Measurements from ENCODE around the gene DGKQ.
"Not testable (repeated sequence)": the region's sequence is repeated elsewhere in the genome, so short reads cannot be mapped to it uniquely, and the experiment has no call there.

The DGKQ gene

DNA sequence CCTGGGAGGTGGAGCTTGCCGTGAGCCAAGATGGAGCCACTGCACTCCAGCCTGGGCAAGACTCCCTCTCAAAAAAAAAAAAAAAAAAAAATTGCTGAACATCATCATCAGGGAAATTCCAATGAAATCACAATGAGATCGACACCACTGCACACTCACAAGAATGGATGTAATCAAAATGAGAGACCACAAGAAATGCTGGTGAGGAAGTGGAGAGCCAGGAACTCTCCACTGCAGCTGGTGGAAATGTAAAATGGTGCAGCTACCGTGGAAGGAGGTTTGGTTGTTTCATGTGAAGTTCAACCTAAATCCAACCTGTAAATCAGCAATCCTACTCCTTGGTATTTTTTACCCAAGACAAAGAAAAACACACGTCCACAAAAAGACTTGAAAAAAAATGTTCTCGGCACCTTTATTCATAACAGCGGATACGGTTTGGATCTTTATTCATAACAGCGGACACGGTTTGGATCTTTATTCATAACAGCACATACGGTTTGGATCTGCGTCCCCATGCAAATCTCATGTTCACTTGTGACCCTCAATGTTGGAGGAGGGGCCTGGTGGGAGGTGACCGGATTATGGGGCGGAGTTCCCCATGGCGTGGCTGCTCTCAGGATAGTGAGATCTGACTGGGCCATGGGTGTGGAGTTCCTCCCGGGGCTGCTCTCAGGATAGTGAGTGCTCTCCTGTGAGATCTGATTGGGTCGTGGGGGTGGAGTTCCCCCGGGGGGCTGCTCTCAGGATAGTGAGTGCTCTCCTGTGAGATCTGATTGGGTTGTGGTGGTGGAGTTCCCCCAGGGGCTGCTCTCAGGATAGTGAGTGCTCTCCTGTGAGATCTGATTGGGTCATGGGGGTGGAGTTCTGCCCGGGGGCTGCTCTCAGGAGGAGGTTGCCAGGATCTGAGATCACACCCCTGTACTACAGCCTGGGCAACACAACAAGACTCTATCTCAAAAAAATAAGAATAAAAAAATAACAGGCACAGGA is 49.0 kb downstream of the DGKQ start:
- FAIRE-seq = no peak

DNA sequence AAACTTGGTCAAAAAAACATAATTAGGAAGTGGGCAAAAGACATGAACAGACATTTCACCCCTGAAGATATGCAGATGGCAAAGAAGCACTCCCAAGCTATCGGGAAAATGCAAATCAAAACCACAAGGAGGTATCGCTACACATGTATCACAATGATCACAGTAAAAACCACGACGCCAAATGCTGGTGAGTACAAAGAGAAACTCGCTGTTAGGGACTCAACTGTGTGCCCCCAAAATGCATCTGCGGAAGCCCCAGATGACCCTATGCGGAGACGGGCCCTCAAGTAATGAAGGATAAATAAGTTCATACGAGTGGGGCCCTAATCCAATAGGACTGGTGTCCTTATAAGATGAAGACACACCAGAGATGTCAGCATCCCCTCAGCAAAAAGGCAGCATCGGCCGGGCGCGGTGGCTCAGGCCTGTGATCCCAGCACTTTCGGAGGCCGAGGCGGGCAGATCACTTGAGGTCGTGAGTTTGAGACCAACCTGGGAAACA is 51.5 kb downstream of the DGKQ start:
- no peak for FAIRE-seq

DNA sequence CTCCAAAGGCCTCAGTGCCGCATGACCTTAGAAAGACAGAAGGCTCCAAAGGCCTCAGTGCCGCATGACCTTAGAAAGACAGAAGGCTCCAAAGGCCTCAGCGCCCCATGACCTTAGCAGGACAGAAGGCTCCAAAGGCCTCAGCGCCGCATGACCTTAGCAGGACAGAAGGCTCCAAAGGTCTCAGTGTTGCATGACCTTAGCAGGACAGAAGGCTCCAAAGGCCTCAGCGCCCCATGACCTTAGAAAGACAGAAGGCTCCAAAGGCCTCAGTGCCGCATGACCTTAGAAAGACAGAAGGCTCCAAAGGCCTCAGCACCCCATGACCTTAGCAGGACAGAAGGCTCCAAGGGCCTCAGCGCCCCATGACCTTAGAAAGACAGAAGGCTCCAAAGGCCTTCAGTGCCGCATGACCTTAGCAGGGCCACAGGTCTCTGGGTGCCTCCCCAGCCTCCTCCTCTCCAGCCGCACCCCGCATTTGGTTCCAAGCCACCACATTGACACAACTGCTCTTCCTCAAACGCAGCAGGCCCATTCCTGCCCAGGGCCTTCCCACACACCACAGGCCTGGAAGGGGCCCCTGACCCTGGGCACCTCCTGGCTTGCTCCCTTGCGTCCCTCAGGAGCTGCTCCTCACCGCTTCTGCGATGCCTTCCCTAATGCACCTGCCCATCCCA is 54.2 kb downstream of the DGKQ start:
- FAIRE-seq = not testable (repeated sequence)

DNA sequence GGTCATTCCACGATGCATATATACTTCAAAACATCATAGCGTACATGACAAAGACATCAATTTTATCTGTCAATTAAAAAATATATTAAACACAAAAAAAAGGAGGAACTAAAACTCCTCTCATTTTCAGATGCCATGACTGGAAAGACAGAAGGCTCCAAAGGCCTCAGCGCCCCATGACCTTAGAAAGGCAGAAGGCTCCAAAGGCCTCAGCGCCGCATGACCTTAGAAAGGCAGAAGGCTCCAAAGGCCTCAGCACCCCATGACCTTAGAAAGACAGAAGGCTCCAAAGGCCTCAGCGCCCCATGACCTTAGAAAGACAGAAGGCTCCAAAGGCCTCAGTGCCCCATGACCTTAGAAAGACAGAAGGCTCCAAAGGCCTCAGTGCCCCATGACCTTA is 54.8 kb downstream of the DGKQ start:
- not testable (repeated sequence) for FAIRE-seq

DNA sequence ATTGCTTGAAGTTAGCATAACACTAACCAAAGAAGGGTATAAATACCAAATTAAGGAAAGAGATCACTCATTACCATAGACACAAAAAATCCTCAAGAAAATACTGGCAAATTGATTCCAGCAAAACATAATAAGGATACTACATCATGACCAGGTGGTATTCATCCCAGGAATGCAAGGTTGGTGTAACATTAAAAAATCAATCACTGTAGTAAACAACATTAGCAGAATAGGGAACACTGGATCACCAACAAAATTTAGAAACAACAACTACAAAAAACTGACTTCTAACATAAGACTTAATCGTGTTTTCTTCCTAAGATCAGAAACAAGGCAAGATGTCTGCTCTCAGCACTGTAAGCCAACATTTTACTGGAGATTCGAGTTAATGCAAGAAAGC is 55.4 kb downstream of the DGKQ start:
- FAIRE-seq = no peak

DNA sequence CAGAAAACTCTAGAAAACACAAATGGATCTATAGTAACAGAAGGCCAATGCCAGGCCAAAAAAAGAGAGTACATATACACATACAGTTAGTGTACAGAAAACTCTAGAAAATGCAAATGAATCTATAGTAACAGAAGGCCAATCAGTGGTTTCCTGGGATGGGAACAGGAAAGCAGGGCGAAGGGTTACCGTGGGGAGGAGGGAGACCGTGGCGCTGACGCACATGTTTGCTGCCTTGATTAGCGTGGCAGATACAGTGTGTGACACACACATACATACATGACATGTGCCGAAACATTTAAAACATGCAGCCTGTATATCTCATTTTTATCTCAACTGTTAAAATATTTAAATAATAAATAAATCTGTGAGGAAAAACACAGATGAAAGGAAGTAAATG is 55.9 kb downstream of the DGKQ start:
- no peak for FAIRE-seq

DNA sequence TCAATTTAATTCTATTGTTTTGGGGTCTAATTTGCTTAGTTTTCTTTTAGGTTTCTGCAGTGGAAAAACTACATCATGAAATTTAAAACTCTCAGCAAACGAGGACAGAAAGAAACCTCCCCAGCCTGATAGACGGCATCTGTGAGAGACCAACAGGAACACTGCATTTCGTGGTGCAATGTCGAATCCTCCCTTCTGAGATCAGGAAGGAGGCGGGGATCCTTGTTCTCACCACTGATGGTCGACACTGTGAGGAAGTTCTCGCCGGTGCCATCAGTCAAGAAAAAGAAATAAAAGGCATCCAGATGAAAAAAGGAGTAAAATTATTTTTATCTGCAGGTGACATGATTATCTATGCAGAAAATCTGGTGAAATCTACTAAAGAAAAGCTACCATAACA is 57.8 kb downstream of the DGKQ start:
- no peak for FAIRE-seq

DNA sequence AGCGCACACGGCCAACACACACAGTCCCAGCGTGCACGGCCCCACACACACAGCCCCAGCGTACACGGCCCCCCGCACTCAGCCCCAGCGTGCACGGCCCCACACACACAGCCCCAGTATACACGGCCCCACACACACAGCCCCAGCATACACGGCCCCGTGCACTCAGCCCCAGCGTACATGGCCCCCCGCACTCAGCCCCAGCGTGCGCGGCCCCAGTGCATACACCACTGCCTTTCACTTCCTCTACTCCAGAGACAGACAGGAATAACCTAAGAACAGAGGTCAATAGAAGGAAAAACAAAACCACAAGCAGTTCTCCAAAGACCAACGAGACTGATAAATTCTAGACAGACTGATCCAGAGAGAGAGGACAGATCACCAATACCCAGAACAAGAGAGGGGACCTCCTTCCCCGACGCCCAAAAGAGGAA is 58.3 kb downstream of the DGKQ start:
- FAIRE-seq = no peak

DNA sequence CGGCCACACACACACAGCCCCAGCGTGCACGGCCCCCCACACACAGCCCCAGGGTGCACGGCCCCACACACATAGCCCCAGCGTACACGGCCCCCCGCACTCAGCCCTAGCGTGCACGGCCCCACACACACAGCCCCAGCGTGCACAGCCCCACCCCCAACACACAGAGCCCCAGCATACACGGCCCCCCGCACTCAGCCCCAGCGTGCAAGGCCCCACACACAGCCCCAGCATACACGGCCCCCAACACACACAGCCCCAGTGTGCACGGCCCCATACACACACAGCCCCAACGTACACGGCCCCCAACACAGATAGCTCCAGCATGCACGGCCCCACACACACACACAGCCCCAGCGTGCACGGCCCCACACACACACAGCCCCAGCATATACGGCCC is 58.8 kb downstream of the DGKQ start:
- FAIRE-seq = no peak

DNA sequence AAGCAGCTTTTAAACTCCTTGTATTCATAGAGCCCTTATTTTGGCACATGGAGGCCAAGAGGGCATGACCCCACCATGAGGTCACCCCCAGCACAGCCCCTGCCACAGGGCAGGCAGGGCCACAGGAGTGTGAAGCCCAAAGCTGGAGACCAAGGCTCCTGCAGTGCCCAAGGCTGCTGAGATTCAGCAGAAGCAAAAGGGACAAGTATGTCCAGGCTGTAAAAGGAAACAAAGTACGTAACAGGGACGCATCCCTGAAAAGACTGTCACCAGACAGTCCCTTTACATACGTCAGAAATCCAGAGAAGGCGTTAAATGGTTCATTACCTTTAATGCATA is 60.1 kb downstream of the DGKQ start:
- FAIRE-seq = no peak

DNA sequence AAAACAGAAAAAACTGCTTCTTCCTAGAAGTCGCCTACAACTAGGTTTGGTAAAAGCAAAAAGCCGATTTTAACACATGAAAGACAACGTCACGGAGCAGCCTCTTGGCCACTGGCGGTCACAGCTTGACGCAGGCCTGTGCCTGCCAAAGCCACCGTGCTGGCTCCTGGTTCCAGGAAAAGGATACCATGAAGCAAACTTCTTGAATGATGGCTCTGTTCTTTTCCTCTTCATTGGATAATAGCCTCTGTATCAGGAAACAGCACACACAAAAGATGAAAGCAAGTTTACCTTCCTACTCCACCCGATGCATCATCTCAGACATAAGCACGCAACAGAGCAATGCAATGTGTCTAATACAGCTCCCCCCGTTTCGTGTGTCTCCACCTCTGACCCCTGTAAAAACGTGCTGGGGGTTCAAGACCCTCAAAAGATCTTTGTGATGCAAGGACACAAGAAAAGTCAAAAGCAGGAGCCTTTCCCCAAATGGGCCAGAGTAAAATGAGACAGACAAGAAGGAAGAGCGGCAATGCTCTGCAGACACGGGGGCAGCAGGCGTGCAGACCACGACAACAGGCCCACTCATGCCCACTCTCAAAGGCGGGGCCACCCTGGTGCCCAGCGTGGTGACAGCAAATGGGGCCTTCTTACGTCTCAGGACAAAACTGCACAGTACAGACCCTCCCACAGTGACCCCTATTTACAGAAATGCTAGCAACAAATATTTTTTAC is 60.7 kb downstream of the DGKQ start:
- peak; percentile 24 for FAIRE-seq

DNA sequence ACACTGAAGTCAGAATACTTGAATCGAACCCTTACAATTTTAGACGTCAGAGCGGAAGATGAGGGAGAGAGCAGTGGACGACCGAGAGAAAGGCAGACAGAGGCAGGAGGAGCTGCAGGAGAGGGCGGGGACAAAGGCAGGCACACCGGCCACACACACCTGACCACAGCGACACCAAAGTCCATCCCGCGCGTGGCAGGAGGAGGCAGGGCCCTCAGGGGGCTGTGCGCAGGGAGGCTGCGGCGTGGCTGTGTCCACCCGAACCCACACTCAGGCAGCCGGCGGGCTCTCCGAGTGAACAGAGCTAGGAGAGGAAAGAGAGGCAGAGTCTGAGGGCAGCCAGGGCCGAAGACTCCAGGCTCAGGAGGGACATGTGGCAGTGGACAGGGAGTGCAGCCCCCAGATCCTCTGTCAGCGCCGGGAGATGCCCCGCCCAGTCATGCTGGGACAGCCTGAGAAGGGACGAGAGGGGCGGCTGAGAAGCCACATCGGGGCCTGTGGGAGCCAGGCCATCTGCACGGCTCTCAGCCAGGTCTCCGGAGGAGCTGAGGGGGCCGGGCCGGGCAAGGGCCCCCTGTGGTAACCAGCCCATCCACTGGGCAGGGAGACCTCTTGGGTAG is 61.4 kb downstream of the DGKQ start:
- FAIRE-seq = no peak

DNA sequence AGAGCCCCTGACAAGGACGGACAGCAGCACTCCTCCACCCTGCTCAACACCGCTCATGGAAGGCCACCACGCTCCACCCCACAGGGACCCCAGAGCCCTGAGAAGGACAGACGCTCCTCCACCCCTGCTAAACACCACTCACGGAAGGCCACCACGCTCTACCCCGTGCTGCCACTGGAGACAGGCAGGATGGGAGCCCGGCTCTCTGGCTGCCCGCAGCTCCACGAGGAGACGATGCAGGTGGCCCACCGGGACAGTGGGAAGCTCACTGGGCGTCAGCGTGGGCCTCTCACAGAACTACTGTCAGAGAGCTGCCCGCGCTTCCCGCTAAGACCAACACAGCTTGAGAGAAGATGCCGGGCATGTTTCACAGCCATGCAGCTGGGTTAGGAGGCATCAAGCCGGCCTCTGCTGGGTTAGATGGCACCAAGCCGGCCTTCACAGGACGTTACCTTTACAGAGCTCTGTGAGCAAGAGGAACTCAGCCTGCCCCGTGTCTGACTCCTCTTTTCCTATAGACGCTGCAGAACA is 62.1 kb downstream of the DGKQ start:
- no peak for FAIRE-seq

DNA sequence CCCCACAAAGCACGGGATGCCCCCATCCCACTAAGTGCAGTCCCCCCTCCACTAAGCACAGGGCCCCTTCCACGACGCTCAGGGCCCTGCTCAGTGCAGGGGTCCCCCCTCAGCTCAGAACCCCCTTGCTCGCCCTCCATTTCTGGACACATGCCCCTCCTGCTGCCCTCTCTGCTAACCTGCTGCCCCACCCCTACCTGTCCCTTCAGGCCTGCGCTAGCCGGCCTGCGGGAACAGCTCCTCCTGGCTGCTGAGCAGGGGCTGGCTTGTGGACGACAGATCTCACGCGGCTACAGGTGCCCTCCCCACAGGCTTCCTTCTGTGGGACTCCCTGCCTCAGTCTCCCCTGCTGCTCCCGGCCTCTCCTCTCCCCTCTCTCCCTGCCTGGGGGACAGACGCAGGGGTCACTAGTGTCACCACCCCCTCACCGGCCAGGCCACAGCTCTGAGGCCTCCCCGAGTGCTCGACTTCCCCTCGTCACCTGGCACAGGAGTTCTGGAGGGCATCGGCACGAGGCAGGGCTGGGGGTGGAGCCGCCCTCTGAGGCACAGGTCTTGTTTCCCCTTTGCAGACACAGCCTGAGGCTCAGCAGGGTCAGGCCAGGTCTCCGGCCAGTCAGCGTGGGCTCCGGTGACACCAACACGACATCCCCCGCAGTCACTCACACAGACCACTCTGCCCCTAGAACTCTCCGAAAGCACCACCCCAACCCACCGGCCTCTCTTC is 62.8 kb downstream of the DGKQ start:
- FAIRE-seq = no peak

DNA sequence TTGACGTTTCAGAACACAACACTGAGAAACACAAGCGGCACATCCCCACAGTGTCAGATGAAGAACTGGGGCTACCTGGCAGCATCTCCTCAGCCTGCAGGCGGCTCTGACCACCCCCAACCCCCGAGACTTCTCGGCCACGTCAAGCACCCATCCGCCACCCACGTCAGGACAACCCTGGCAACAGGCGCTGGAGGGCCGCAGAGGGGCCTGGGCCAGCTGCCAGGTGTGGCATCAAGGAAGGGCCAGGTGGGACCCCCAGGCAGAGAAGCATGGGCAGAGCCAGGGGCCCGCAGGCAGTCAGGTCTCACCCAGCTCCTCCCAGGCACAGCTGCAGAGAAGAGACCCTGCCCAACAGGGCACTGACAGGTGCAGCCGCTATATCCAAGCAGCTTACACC is 63.5 kb downstream of the DGKQ start:
- FAIRE-seq = no peak

DNA sequence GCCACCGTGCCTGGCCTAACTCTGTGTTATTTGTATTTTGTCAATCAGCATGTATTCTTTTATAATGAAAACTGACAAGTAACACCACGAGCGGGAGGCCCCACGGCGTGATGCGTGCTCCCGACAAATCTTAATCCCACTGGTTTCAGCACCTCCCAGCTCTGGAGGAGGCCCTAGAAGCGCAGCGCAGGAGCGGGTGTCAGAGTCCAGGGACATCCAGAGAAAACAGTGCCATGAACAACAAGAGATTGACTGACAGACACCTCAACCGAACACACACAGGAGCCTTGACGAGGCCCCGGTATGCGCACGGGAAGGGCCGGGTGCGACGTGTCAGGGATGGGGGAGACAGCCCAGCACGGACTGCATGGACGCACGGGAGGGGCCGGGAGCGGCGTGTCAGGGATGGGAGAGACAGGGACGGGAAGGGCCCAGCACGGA is 64.2 kb downstream of the DGKQ start:
- FAIRE-seq = no peak

Data from colon (tissue), 2 donors.